Activated CD4-positive, CD25-positive, alpha-beta regulatory T cell treated with anti-CD3 and anti-CD28 coated beads, Interleukin-2, amount 50 U/mL, for 72 hours (primary cell): ENCODE results near the gene TNFAIP2.

Experiments used
- DNase-seq: peaks from one replicate; pipeline ENCODE4 v3.0.0; 2021

Gene TNFAIP2

DNA sequence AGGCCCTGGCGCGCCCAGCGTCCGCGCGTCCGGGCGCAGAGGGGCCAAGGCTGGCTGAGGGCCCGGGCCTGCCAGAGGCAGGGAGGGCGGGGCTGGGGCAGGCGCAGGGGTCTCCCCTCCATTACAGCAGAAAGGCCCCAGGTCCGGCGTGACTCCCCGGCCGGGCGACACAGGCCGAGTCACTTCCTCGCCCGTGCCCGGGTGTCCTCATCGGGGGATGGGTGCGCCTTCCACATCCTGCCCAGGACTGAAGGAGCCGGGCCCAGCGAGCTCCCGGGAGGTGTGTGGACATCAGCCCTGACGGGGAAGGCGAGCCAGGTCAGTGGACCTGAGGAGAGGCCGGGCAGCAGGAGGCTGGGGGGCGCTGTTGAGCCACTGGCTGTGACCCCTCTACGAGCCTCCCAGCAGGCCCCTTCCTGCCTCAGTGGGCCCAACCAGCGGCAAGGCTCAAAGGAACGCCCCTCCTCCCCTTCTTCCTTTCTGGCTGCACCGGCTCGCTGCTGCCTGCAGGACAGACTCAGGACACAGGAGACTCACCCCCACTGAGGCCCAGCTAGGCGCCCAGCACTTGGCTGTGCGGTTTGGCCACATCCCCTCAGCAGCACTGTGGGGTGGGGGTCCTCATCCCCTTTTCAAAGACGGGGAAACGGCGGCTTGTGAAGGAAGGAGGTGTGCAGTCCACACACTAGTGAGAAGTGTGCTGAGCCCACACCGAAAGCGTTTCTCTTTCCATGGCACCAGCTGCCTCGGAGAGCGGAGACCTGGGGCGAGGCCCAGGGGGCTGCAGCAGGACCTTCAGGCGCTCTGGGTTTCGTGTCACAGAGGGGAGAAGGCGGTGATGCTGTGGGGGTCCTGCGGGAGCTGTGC lies 606 bp downstream of the TNFAIP2 start:
- no peak for DNase-seq

DNA sequence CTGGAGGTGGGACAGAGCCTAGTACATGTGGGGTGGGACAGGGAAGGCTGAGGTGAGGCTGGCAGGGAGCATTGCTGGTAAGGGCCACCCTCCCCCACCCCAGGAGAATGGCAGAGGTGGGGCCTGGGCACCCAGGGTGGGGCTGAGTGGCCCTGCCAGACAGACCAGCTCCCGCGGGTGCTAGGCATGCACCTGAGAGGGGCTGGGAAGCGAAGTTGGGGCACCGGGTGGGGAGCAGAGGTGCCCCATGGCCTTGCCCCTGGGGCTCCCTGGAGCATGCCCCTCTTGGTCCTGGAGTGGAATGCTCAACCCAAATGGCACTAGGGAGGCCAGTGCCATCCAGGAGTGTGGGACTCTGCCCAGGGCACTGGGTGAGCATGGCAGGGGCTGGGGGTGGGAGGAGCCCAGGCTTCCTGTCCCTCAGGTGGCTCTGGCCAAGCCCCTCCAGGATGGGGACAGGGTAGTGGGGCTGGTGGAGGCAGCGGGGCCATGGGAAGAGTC lies 1.3 kb downstream of the TNFAIP2 start:
- DNase-seq: no peak

DNA sequence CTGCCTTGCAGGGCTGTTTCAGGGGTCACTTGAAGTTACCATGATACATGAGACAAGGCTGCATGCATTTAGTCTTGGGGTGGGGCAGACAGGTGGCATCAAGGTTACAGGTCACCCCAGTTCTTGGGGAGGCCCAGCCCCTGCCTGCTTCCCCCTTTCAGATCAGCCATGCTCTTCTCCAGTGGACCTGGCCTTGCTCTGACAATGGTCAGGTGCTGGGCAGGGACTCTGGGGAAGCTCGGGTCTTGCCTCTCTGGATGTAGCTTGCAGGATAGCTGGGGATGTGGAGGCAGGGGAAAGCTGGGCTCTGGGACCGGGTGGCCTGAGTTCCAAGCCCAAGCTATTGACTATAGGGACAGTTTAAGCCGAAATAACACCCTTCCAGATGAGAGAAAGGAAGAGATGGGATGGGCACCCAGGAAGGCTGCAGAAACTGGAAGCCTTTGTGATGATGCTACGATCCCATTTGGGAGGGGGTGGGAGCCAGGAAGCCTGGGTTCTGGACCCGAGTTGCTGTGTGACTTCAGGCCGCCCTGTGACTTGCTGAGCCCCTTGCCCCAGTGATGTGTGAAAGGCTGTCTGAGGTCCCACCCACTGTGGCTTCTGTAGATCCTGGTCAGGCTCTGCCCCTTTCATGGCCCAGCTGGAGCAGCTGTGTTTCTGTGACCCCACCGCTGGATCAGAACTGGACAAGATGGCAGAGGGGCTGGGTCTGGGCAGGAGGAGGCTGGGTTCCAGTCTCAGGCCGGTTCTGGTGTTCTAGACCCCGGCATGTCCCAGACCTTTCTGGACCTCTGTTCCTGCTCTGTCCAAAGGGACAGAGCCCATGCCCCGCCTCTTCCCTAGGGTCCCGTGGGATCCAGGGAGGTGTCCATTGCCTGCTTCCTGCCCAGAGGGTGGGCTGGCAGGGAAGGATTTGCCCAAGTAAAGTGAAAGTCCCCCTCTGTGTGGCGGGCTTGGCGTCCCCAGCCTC lies 2.1 kb downstream of the TNFAIP2 start:
- no peak for DNase-seq

DNA sequence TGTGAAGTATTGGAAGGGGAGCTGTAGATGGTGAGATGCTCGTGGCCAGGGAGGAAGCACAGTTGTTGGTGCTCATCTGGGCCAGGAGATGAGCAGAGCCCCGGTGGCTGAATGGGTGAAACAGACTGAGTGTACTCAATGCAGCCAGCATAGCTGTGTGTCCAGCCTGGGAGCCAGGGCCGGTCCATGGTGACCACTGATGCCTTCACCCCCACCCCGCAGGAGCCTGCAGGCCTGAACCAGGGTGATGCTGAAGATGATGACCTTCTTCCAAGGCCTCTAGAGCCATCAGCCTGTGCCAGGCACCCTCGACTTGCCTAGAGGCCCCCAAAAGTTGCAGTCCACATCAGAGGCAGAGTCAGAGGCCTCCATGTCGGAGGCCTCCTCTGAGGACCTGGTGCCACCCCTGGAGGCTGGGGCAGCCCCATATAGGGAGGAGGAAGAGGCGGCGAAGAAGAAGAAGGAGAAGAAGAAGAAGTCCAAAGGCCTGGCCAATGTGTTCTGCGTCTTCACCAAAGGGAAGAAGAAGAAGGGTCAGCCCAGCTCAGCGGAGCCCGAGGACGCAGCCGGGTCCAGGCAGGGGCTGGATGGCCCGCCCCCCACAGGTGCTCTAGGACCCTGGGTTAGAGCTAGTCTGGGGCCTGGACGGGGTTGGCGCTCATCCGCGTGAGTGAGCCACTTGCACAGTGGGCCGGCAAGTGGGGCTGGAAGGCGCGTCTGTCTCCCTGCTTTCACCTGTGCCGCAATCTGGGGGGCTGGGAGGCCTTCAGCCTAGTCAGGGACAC lies 3.0 kb downstream of the TNFAIP2 start:
- DNase-seq: no peak

DNA sequence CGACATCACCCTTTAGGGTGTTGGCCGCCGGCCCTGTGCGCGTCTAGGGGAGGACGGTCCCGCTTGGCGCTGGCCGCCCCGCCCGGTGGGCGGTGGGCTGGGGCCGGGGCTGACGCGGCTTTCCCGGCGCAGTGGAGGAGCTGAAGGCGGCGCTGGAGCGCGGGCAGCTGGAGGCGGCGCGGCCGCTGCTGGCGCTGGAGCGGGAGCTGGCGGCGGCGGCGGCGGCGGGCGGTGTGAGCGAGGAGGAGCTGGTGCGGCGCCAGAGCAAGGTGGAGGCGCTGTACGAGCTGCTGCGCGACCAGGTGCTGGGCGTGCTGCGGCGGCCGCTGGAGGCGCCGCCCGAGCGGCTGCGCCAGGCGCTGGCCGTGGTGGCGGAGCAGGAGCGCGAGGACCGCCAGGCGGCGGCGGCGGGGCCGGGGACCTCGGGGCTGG lies 3.6 kb downstream of the TNFAIP2 start:
- no peak for DNase-seq

DNA sequence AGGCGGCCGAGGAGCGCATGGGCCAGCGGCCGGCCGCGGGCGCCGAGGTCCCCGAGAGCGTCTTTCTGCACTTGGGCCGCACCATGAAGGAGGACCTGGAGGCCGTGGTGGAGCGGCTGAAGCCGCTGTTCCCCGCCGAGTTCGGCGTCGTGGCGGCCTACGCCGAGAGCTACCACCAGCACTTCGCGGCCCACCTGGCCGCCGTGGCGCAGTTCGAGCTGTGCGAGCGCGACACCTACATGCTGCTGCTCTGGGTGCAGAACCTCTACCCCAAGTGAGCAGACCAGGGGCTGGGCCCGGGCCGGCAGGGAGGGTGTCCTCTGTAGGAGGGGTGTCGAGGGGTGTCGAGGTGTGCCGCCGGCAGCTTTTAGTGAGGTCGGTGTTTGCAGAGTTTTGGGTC lies 4.1 kb downstream of the TNFAIP2 start:
- DNase-seq: no peak

DNA sequence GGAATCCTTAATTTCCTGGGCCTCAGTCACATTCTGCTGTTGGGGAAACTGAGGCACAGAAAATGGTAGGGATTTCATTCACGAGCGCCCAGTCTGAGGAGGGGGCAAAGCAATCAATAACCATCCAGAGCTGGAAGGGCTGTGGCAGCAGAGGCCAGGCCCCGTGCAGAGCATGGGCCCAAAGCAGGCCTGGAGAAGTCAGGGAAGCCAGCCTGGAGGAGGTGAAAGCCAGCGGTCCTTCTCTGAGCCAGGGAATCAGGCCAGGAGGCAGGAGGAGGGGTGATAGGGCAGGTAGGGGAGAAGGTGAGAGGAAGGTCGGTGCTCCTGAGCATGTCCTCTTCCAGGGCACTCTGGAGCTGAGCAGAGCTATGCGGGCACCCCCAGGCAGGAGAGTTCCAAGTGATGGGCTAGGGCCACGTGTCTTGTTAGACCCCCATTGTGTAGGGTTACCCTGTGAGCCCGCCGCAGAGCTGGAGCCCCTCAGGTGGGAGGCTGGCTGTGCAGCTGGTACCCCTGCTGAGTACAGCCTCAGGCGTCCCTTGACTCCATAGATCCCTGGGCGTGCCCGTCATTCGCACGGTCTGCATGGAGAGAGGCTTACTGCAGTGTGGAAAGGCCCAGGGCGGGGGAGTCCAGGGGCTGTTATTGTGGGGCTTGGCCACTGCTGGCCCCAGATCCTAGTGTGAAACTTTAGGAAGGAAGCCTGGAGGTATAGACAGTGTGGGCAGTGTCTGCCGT lies 4.8 kb downstream of the TNFAIP2 start:
- DNase-seq: no peak

DNA sequence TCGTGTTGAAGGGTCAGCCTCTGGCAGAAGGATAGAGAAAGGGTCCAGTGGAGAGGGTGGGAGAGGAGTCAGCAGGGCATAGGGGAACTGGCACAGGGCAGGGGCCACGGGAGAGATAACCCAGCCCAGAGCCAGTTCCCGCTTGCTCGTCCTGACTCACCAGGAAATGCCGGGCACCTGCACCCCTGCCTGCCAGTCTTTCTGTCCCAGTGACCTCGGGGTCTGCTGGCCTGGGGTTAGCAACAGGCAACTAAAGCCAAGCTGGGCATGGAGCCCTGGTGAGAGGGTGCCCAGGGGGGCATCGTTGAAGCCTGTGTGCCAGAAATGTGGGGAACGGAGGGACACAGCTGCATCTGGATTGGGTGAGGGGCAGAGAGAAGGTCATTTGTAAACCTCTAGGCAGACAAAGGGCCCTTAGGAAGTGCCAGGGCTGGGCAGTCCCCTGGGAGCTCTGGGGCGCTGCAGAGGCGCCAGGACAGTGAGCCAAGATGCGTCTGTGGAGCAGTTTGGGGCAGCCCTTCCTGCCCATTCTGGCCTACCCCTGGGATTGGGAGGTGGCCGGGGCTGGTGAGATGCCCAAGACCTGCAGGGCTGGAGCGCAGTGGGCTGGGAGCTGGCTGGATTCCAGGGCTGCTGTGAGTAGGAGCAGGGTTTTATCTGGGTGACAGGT lies 5.5 kb downstream of the TNFAIP2 start:
- DNase-seq: no peak

DNA sequence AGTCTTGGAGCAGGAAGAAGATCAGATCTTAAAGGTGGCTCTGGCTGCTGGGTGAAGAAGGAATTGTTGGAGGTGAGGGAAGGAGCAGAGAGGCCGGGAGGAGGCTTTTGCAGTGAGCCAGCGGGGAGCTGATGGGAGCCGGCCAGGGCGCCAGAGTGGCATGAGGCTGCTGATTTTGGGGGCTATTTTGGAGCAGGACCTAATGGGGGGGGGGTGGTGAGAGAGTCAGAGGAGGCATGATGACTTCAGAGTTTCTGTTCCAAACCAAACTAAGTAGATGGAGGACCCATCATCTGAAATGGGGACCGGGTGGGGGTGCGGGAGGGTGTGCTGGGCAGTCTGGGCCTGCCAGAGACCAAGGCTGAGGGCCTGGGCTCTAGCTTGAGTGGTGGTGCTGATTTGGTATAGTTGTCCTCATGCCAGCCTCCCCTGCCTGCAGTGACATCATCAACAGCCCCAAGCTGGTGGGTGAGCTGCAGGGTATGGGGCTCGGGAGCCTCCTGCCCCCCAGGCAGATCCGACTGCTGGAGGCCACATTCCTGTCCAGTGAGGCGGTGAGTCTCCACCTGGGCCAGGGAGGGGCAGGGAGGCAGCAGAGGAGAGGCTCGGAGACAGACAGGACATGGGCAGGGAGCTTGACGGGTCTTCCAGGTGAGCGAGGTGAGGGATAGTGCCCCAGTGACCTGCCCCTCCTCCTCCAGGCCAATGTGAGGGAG lies 6.2 kb downstream of the TNFAIP2 start:
- no peak for DNase-seq

DNA sequence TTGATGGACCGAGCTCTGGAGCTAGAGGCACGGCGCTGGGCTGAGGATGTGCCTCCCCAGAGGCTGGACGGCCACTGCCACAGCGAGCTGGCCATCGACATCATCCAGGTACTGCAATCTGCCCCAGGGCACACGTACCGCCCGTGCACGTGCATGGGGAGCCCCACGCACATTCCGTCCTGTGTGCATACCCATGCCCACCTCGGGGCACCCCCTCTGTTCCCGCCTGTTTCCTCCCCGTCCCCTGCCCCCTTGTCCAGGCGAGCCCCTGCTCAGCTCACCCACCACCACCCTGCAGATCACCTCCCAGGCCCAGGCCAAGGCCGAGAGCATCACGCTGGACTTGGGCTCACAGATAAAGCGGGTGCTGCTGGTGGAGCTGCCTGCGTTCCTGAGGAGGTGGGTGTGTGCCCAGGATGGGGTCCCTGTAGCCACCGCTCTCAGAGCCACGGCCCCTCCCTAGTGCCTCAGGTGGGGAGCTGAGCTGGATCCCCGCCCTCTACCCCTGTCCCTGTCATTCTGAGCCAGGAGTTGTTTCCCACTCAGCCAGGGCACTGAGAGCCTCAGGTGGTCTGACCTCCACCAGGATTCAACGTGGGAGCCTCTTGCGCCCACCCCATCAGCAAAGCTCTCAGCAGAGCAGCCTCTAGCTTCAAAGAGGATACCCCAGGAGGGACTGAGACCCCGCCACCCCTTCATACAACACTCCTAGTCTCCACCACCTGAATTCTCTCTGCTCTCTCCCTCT lies 6.9 kb downstream of the TNFAIP2 start:
- no peak for DNase-seq

DNA sequence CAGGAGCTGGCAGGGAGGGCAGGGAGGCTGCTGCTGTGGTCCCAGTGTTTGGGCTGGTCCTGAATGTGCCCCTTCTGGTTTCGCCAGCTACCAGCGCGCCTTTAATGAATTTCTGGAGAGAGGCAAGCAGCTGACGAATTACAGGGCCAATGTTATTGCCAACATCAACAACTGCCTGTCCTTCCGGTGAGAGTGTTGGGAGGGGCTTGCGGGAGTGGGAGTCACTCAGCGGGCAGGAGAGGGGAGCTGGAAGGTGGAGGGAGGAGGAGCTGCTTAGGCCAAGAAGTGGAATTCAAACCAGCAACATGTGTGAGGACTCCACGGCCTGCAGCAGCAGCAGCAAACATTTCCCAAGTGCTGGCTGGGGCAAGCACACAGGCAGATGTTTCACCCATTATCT lies 7.7 kb downstream of the TNFAIP2 start:
- DNase-seq: no peak

DNA sequence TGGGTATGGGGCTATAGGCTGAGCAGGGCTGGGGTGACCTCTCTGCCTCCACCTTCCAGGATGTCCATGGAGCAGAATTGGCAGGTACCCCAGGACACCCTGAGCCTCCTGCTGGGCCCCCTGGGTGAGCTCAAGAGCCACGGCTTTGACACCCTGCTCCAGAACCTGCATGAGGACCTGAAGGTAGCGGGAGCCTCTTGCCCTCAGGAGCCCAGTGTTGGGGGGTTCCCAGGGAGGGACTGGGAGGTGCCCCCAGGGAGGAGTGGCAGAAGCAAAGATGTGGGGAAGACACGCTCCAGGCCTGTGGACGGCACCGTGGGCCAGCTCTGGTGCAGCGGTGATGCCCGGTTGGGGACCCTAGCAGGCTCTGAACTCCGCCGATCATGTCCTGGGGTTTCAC lies 8.3 kb downstream of the TNFAIP2 start:
- no peak for DNase-seq

DNA sequence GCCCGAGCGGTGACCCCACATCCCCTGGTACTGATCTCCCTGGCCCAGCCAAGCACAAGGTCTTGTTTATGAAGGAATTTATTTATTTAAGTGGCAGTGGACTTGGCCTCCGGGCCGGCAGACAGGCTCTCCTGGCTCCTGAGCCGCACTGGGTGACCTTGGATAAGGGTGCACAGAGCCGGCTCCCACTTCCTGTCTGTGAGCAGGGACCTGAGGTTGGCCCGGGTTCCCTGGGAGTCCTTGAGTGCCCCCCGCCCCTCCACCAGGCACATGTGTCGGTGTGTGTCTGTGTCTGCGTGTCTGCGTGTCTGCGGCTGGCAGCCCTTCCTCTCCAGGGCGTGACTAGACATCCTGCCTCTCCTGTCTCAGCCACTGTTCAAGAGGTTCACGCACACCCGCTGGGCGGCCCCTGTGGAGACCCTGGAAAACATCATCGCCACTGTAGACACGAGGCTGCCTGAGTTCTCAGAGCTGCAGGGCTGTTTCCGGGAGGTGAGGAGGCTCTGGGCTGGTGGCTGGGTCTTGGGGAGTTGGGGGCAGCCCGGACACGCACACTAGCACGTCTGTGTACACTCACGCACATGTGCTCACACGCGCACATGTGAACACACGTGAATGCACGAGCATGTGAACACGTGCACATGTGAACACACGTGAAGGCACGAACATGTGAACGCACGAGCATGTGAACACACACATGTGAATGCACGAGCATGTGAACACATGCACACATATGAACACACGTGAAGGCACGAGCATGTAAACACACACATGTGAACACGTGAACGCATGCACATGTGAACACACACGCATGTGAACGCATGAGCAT lies 9.3 kb downstream of the TNFAIP2 start:
- DNase-seq: no peak

DNA sequence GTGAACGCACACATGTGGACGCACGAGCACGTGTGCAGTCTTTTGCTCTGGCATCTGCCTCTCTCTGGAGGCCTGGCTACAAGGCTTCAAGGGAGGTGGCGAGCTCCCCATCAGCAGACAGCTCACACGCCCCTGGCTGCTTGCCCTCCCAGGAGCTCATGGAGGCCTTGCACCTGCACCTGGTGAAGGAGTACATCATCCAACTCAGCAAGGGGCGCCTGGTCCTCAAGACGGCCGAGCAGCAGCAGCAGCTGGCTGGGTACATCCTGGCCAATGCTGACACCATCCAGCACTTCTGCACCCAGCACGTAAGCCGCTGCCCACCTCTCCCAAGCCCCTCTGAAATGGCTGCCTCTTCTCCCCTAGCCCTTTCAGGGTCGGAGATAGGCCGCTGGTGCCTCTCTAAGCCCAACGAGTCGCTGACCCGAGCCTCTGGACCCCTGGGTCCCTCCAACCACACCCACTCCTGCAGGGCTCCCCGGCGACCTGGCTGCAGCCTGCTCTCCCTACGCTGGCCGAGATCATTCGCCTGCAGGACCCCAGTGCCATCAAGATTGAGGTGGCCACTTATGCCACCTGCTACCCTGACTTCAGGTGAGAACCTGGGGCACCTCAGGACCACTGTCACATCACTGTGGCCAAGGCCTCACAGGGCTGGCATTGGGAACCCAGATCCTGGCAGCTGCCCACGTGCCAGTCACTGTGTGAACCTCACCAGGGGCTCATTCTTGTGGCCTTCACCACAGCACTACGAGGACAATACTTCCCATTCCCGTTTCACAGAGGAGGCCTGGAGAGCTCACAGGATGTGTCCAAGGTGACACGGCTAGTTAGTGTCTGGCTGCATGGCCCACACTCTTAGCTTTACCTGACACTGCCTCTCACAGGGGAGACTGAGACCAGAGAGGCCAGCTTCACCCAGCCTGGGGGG lies 10.2 kb downstream of the TNFAIP2 start:
- DNase-seq: no peak

DNA sequence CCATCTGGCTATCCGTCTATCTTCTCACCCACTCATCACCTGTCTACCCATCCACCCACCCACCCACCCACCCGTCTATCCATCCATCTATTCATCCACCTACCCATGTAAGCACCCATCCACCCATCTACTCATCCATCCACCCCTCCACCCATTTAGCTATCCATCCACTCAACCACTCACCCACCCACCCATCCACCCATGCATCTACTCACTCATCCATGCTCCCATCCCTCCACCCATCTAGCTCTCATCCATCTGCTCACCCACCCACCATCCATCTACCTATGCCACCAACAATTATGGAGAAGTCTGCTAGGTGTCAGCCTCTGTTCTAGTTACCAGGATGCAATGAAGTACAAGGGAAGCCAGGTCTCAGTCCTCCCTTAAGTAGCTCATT lies 11.1 kb downstream of the TNFAIP2 start:
- DNase-seq: no peak

DNA sequence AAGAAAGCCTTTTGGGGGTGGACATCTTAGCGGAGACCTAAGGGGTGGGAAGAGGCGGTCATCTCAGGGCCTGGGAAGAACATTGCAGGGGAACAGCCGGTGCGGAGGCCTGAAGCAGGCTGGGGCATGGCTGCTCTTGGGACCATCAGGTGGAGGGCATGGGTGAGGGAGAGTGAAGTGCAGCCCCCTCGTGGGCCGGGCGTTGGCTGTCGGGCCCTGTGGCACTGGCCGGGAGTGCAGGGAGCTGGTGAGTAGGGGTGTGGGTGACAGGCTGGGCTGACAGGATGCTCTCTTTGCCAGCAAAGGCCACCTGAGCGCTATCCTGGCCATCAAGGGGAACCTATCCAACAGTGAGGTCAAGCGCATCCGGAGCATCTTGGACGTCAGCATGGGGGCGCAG lies 11.7 kb downstream of the TNFAIP2 start:
- DNase-seq: no peak

DNA sequence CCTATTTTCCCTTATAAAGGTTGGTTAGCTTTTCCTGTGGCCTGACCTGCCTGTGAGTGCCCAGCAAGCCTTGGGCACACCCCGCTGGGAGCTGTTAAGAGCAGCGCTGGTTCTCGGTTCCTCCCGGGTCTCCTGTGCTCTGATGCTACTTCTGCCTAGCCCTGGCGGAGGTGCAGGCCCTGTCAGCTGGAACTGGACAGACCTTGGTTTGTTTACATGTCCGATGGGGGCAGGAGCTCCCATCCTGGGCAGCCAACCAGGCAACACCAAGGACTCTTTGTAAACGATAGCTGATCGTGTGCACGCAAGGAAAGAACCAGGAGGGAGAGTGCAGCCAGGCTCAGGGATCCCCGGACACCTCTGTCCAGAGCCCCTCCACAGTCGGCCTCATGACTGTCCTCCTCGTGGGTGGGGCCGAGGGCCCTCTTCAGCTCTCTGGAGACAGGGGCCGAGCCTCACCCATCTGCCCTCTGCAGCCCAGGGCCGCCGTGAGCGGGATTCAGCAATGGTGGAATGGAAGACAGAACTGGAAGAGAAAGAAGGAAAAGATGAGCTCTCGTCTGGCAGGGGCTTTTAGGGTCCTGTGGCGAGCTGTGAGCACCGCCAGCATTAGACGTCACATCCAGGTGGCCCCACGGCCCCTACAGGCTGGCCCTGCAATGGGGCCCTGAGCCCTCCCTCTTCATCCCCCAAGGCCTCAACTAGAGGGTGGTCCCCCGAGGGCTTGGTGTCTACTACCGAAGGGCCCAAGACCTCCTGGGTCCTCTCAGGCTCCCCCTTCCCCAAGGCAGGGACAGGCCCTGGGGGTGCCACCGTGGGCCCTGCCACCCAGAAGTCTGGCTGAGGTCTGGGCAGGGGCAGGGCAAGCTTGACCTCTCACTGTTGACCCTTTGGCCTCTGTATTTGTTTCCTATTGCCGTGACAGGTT lies 12.3 kb downstream of the TNFAIP2 start:
- DNase-seq: no peak
